NCI-H82 (cell line): Measurements from ENCODE around the gene ECPAS.
"Not testable (repeated sequence)": the region's sequence is repeated elsewhere in the genome, so short reads cannot be mapped to it uniquely, and the experiment has no call there.

Source experiments
- DNase-seq: peaks from one replicate; lab custom pipeline; 2025; lab: John Stamatoyannopoulos, UW

Gene ECPAS

DNA sequence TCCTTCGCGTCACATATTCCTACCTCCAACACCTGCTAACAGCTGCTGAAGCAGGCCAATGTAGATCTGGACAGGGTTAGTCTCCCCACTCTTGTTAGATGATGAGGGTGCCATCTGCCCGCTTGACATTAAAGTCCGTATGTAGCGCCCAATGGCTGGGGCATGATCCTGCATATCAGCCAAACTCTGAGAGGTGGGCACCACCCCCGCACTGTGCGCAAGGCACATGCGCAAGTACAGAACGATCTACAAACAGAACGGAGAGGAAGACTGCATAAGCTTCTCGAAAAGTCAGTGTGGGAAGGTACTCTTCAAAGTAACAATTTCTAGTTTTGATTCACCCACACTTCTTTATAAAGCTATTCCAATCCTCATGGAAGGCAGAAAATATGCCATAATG lies 69.8 kb downstream of the ECPAS start:
- no peak for DNase-seq

GRCh38 chr9:111413996-111414395 lies 70.2 kb downstream of the ECPAS start:
- no peak for DNase-seq

DNA sequence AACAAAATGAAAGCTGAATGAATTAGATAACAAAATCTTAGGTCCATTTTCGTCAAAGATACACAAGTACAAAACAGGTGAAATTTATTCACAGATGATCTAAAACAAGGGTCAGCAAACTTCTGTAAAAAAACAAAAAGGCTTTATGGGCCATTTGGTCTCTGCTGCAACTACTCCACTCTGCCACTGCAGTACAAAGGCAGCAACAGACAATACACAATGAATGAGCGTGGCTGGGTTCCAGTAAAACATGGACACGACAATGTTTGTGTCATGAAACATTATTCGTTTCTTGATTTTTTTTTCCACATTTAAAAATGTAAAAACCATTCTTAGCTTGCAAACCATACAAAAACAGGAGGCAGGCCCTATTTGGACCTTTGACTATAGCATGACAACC lies 71.9 kb downstream of the ECPAS start:
- no peak for DNase-seq

DNA sequence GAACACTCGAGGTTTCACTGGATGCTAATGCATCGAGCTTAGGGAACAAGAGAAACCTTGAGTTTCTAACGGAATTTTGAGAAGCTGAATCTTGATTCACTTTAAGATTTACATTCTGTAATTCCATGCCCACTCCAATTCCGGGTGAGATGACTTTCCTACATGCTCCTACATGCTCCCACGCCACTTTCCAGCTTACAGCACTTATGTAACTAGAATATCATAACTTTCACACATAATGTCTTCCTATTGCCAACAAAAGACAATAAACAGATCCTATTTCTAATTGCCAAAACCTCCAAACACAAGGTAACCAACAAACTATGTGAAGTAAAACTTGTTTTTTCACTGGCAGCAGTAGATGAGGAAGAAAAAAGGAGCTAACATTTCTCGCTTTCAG lies 72.9 kb downstream of the ECPAS start:
- no peak for DNase-seq

DNA sequence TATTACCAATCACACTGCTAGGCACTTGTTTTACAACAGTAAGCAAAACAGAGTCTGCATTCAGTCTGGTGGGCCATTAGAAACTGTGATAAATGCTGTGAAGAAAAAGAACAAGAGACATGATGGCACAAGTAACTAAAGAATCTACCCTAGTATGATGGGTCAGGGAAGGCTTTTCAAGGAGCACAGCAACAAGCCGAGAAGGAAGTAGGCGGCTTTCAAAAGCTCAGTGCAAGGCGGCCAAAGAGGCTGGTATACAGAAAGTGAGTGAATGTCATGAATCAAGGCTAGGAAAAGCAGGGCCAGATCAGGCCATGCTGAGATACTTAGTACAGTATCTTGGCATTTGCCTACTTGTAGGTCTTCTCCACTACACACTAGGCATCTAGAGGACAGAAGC lies 76.4 kb downstream of the ECPAS start:
- DNase-seq = no peak

- DNase-seq = no peak
Measured at GRCh38 chr9:111405701-111406100, 78.5 kb downstream of the ECPAS start.

- not testable (repeated sequence) for DNase-seq
Measured at GRCh38 chr9:111401486-111401885, 82.7 kb downstream of the ECPAS start.

- DNase-seq = no peak
Measured at GRCh38 chr9:111400564-111400898, 83.7 kb downstream of the ECPAS start.

- DNase-seq = peak; percentile 46
Measured at GRCh38 chr9:111399772-111400563, 84.2 kb downstream of the ECPAS start.

GRCh38 chr9:111399211-111399739 lies 84.9 kb downstream of the ECPAS start:
- no peak for DNase-seq

- no peak for DNase-seq
Measured at GRCh38 chr9:111393971-111394370, 90.2 kb downstream of the ECPAS start.

DNA sequence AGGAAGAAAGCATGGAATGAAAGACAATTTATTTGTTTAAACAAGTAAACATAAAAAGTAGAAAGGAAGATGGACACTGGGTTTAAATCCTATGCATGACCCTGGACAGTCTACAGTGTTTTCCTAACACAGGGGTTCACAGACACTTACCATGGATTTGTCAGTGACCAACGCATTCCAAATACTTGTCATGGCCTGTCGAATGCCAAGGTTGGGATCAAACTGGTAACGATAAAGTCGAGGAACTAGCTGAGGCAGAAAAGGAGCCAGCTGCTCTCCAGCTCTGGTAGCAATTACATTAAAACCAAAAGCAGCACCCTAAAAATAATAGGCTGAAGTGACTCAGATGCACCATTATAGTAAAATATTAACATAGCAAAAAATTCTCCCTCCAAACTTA lies 94.8 kb downstream of the ECPAS start:
- no peak for DNase-seq

DNA sequence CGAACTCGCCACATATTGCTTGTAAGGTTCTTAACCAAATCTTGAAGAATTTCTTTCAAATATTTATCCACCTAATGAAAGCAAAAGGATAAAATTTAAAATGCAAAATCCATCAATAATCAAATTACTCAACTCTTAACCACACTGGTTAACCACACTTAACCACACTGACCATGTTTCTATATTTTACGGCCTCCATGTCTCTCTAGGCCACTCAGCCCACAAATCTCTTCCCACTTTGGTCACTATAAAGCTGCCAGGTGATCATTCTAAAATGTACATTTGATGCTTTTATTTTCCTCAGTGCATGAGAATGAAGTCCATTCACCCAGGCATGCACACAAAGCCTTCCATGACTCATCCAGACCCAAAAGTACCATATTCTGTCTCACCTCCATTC lies 97.8 kb downstream of the ECPAS start:
- no peak for DNase-seq

DNA sequence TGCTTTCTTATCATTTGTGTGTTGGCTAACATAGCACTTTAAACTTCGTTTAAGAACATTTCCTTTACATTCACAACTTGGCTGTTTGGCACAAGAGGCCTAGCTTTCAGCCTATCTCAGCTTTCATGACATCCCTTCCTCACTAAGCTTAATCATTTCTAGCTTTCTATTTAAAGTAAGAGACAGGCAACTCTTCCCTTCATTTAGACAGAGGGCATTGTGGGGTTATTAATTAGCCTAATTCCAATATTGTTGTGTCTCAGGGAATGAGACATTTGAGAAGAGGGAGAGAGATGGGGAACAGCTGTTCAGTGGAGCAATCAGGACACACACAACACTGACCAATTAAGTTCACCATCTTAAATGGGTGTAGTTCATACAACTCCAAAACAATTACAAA lies 103.2 kb downstream of the ECPAS start:
- DNase-seq = no peak

- no peak for DNase-seq
Measured at GRCh38 chr9:111375817-111376564, 108.2 kb downstream of the ECPAS start.

DNA sequence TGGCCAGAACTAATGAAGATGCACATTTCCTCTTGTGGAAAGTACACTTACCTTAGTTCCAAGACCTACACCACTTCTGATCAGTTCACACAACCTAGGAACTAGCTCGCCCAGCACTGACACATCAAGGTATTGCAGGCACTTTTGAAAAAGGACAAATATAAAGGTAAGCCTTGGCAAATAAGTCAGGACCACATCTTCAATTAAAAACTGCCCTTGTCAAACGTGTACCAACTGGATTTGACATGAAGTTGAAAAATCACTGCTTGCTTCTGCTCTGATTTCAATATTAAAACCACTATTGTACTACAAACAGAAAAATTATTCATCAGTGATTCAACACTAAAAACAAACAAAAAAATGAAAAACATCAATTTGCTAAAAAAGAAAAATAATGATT lies 109.1 kb downstream of the ECPAS start:
- no peak for DNase-seq

DNA sequence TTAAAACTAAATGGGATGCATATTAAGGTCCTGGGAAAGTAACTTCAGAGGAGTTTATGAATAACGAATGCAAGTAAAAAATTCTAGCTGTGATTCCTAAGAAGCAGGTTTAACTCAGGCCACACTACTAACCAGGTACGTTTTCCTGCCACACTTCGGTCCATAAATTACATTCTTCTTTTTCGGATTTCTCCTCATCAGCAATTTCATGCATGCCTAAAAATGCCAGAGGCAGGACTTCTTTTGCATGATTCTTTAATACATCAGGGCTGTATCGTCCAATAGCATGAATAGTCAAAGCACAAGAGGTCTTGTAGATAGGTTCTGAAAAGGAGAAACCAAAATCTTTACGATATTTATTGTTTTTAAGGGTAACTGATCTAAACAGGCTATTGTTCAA lies 111.9 kb downstream of the ECPAS start:
- no peak for DNase-seq

- DNase-seq = no peak
Measured at GRCh38 chr9:111366978-111367377, 117.2 kb downstream of the ECPAS start.

GRCh38 chr9:111362526-111362925 lies 121.7 kb downstream of the ECPAS start:
- no peak for DNase-seq

GRCh38 chr9:111360881-111361280 lies 123.3 kb downstream of the ECPAS start:
- no peak for DNase-seq

- no peak for DNase-seq
Measured at GRCh38 chr9:111356481-111357244, 127.5 kb downstream of the ECPAS start.

DNA sequence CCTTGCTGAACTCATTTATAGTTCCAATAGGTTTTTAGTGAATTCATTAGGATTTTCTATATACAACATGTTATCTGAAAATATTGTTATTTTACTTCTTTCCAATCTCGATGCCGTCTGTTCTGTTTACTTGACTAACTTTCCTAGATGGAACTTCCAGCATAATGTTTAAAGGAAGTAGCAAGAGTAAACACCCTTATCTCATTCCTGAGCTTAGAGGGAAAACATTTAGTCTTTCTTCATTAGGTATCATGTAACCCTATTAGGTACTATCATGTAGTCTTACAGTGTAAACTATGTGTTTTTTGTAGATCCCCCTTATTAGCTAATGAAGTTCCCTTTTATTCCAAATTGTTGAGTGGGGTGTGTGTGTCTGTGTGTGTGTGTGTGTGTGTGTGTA lies 131.6 kb downstream of the ECPAS start:
- no peak for DNase-seq

- no peak for DNase-seq
Measured at GRCh38 chr9:111350556-111350955, 133.6 kb downstream of the ECPAS start.
